PC-9 (cell line): ENCODE results near the gene MICAL3. TPM values are rescaled to one million over a fixed set of nuclear protein-coding genes. Genes with fewer than 3 reads are reported as not detected.

Experiments used
- BruUV-seq: library from RNA; stranded (reverse); fragments of 400-500 nt; replicated peaks from 2 replicates; lab custom pipeline; 2021; lab: Mats Ljungman, UMichigan
- CTCF ChIA-PET: fragments of 300-600 bp; sonication (Branson Sonifier 250); formaldehyde crosslinking; loops from one replicate; lab custom pipeline; 2022; ENCODE audit warnings: antibody characterized with exemption; lab: Charles Lee
- POLR2A ChIA-PET: fragments of 300-600 bp; sonication (Branson Sonifier 250); formaldehyde crosslinking; loops from one replicate; lab custom pipeline; 2022; ENCODE audit warnings: antibody characterized with exemption; ENCODE audit not compliant: unreplicated experiment; lab: Charles Lee
- DNase-seq, 2 experiments: peaks; one replicate each; pipeline versions ENCODE4 v3.0.0 to v3.0.0-alpha.2; 2015 to 2022; ENCODE audit warnings: mixed read lengths in 1 of 2
- H2AFZ ChIP-seq: fragments of 200-600 bp; sonication (generic); 2 replicates; pipeline ENCODE4 v1.8.1; 2017; ENCODE audit warnings: antibody characterized with exemption
- H3F3A ChIP-seq: fragments of 200-600 bp; sonication (generic); 2 replicates; pipeline ENCODE4 v1.8.1; 2017; ENCODE audit warnings: antibody characterized with exemption, mild to moderate bottlenecking, low read depth; ENCODE audit not compliant: insufficient read depth
- H3K27ac ChIP-seq: fragments of 200-600 bp; sonication (generic); 2 replicates; pipeline ENCODE4 v1.6.1; 2016; ENCODE audit warnings: mixed run types
- H3K27me3 ChIP-seq: fragments of 200-600 bp; sonication (generic); 2 replicates; pipeline ENCODE4 v1.6.1; 2016; ENCODE audit warnings: low read depth, mixed run types; ENCODE audit not compliant: insufficient read depth
- H3K36me3 ChIP-seq: fragments of 200-600 bp; sonication (generic); 2 replicates; pipeline ENCODE4 v1.6.1; 2016; ENCODE audit warnings: low read depth, mixed run types
- H3K4me1 ChIP-seq: fragments of 200-600 bp; sonication (generic); replicated peaks from 2 replicates; pipeline ENCODE4 v1.6.1; 2016; ENCODE audit warnings: mixed run types; ENCODE audit not compliant: insufficient read depth
- H3K4me2 ChIP-seq: fragments of 200-600 bp; sonication (generic); 2 replicates; pipeline ENCODE4 v1.6.1; 2017; ENCODE audit warnings: mixed run types
- H3K4me3 ChIP-seq: fragments of 200-600 bp; sonication (generic); 2 replicates; pipeline ENCODE4 v1.6.1; 2016; ENCODE audit warnings: mixed run types
- H3K79me2 ChIP-seq: fragments of 200-600 bp; sonication (generic); 2 replicates; pipeline ENCODE4 v1.6.1; 2017; ENCODE audit warnings: low read depth, mixed run types
- H3K9me2 ChIP-seq: fragments of 200-600 bp; sonication (generic); 2 replicates; pipeline ENCODE4 v1.8.1; 2017; ENCODE audit warnings: mild to moderate bottlenecking; ENCODE audit not compliant: insufficient read depth
- H3K9me3 ChIP-seq: fragments of 200-600 bp; sonication (generic); 2 replicates; pipeline ENCODE4 v1.8.1; 2016; ENCODE audit warnings: low read depth; ENCODE audit not compliant: insufficient read depth
- H4K20me1 ChIP-seq: fragments of 200-600 bp; sonication (generic); 2 replicates; pipeline ENCODE4 v1.8.1; 2017; ENCODE audit not compliant: insufficient read depth
- CTCF ChIP-seq: fragments of 200-600 bp; sonication (generic); conservative IDR thresholded peaks from 2 replicates; pipeline ENCODE4 v1.6.1; 2017; ENCODE audit warnings: mixed run types, antibody characterized with exemption, mild to moderate bottlenecking, moderate library complexity
- EZH2 ChIP-seq: fragments of 200-600 bp; sonication (generic); IDR thresholded peaks from 2 replicates; pipeline ENCODE4 v1.8.0; 2017; ENCODE audit warnings: antibody characterized with exemption, low read depth
- intact Hi-C: fragments of 100-400 bp; cut with micrococcal nuclease; formaldehyde crosslinking; loops from one replicate; pipeline ENCODE4 v1.10.0; 2022; ENCODE audit not compliant: unreplicated experiment
- total RNA-seq: library from RNA; stranded (reverse); gene quantifications from 2 replicates; pipeline ENCODE4 v1.2.3, GENCODE V29; 2021

The MICAL3 gene
- total RNA-seq, 1 experiment from 2014 or later = 27.4 TPM

GRCh38 chr22:17782158-17782557 lies 242.2 kb downstream of the MICAL3 start:
- BruUV-seq = no TSS peak
- TF ChIP-seq CTCF = no peak
- no peak for TF ChIP-seq EZH2
- Histone ChIP-seq H3K4me2 (peak overlapping the region; percentile 46), H4K20me1 (no peaks in the 10 kb centered on the region), H3K27ac (no peak overlapping the region), H2AFZ (no peak overlapping the region), H3K9me3 (no peaks in the 10 kb centered on the region), H3K79me2 (no peaks in the 10 kb centered on the region), H3K4me1 (peaks cover 16% of the 10 kb centered on the region), H3K9me2 (no peaks in the 10 kb centered on the region), H3K4me3 (no peak overlapping the region), H3F3A (no peaks in the 10 kb centered on the region), H3K27me3 (no peaks in the 10 kb centered on the region), H3K36me3 (no peaks in the 10 kb centered on the region)
- POLR2A ChIA-PET = interaction anchor here (0.7 kb wide), 1 partner anchor 295 kb away, joined by 4 read pairs; the partner anchor contains the start of gene PEX26
- intact Hi-C loops = no loop called here
- CTCF ChIA-PET = interaction anchor here (0.5 to 1.4 kb wide), 3 partner anchors 9 to 224 kb away, joined by 3 to 5 read pairs (median 4); no protein-coding TSS in a partner anchor
- no peak for DNase-seq

- DNase-seq = peak; percentile 41 to 58
- no peak overlapping the region for H3K4me3 ChIP-seq
- no peaks in the 10 kb centered on the region for H3K9me3 ChIP-seq
- no peaks in the 10 kb centered on the region for H3K36me3 ChIP-seq
- TF ChIP-seq CTCF = no peak
- no peak for TF ChIP-seq EZH2
- H3K9me2 ChIP-seq = no peaks in the 10 kb centered on the region
- peaks cover 16% of the 10 kb centered on the region for H3K4me1 ChIP-seq
- peak overlapping the region; percentile 44; the same call in 1 of the 2 replicates for H3K27ac ChIP-seq
- no peaks in the 10 kb centered on the region for H4K20me1 ChIP-seq
- no peak overlapping the region for H2AFZ ChIP-seq
- intact Hi-C loops = no loop called here
- H3K27me3 ChIP-seq = no peaks in the 10 kb centered on the region
- no TSS peak for BruUV-seq
- no peaks in the 10 kb centered on the region for H3F3A ChIP-seq
- no peaks in the 10 kb centered on the region for H3K79me2 ChIP-seq
- CTCF ChIA-PET = interaction anchor here (0.5 to 1.4 kb wide), 4 partner anchors 9 to 223 kb away, joined by 3 to 5 read pairs (median 4); no protein-coding TSS in a partner anchor
- POLR2A ChIA-PET = interaction anchor here (0.6 to 0.7 kb wide), 2 partner anchors 296 to 686 kb away, joined by 3 to 4 read pairs; partner anchors contain the start of gene PEX26
- H3K4me2 ChIP-seq = peak overlapping the region; percentile 46
Observed at GRCh38 chr22:17781319-17782031, 242.9 kb downstream of the MICAL3 start.

DNA sequence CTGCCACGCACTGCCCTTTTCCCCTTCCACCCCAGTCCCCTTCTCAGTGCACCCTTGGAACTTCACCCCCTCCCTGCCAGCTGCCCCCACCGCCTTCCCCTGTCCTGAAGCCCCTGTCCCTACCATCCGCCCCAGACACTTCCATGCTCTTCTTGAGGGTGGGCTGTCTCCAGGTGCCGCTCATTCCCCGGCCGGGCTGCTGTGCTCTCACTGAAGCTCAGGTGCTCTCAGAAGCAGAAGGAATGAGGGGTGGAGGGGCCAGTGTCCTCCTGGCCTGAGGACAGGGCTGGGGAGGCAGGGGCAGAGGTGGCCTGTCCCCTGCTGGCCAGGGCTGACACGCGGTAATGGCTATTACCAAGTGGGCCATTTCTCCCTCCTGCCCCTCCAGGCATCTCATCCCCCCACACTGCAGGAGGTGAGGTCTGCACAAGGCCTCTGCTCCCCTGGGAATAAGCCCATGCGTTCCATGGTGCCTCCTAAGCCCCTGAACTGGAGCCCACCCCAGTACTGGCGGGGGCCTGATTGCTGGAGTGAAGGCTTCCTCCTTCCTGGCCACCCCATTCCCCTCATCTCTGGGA lies 243.5 kb downstream of the MICAL3 start:
- Histone ChIP-seq H3K9me3 (no peaks in the 10 kb centered on the region), H3K4me1 (peaks cover 16% of the 10 kb centered on the region), H3K9me2 (no peaks in the 10 kb centered on the region), H4K20me1 (no peaks in the 10 kb centered on the region), H3K27me3 (no peaks in the 10 kb centered on the region), H3K36me3 (no peaks in the 10 kb centered on the region), H3K27ac (no peak overlapping the region; the same call in 1 of the 2 replicates), H3K79me2 (no peaks in the 10 kb centered on the region), H2AFZ (no peak overlapping the region), H3K4me2 (no peak overlapping the region), H3F3A (no peaks in the 10 kb centered on the region), H3K4me3 (no peak overlapping the region)
- BruUV-seq = no TSS peak
- no peak for TF ChIP-seq CTCF
- TF ChIP-seq EZH2 = no peak
- POLR2A ChIA-PET = no interaction called here
- CTCF ChIA-PET = interaction anchor here (0.9 to 1.4 kb wide), 2 partner anchors 37 to 222 kb away, joined by 3 to 4 read pairs; no protein-coding TSS in a partner anchor
- intact Hi-C loops = no loop called here
- no peak for DNase-seq
